Esophagus squamous epithelium (tissue), 5 donors: ENCODE data around the gene KCNK1. TPM values are rescaled to one million over a fixed set of nuclear protein-coding genes. Genes with fewer than 3 reads are reported as not detected.
"Not testable (repeated sequence)": the region's sequence is repeated elsewhere in the genome, so short reads cannot be mapped to it uniquely, and the experiment has no call there.

Experiments
- DNase-seq: peaks from one replicate; lab custom pipeline; 2025; lab: John Stamatoyannopoulos, UW
- H3K27ac ChIP-seq, 4 donors: fragments of 200-600 bp; sonication (generic); one replicate each; pipeline ENCODE4 v1.5.1; 2016 to 2019; ENCODE audit warnings: mild to moderate bottlenecking in 1 of 4
- H3K27me3 ChIP-seq, 4 donors: fragments of 200-600 bp; sonication (generic); 1 replicate in 3 of 4; 2 replicates in 1 of 4; pipeline versions ENCODE4 v1.5.1 to v1.6.0; 2017 to 2021; ENCODE audit warnings: antibody characterized with exemption in 1 of 4
- H3K36me3 ChIP-seq, 3 donors: fragments of 200-600 bp; sonication (generic); one replicate each; pipeline ENCODE4 v1.5.1; 2016 to 2019
- H3K4me1 ChIP-seq, 3 donors: fragments of 200-600 bp; sonication (generic); one replicate each; pipeline ENCODE4 v1.5.1; 2017 to 2019
- H3K4me3 ChIP-seq, 4 donors: fragments of 200-600 bp; sonication (generic); 1 replicate in 3 of 4; 2 replicates in 1 of 4; pipeline ENCODE4 v1.5.1; 2016 to 2019; ENCODE audit warnings: mild to moderate bottlenecking in 2 of 4, moderate library complexity in 1 of 4
- H3K9me3 ChIP-seq, 3 donors: fragments of 200-600 bp; sonication (generic); one replicate each; pipeline ENCODE4 v1.5.1; 2016 to 2019
- POLR2A ChIP-seq, 4 donors: fragments of 450-650 bp; IDR thresholded peaks; one replicate each; pipeline ENCODE4 v1.6.1; 2017; ENCODE audit warnings: antibody characterized with exemption in 4 of 4, mild to moderate bottlenecking in 4 of 4, moderate library complexity in 3 of 4
- WGBS, 2 donors: methylation state at CpG; one replicate each; pipeline ENCODE4 v1.1.5; 2018; 5-methylcytosine and 5-hydroxymethylcytosine counted together
- intact Hi-C: fragments of 100-400 bp; cut with DNase I; formaldehyde crosslinking; loops from one replicate; pipeline ENCODE4 v1.15.0; 2022
- total RNA-seq, 4 donors: library from RNA; depleted of rRNA; stranded (reverse); fragments of >200 nt; gene quantifications; one replicate each; pipeline ENCODE4 v1.1.0, GENCODE V29; 2016
- TF ChIP-seq, protein P1 (sequence below), 6 experiments: fragments of 450-650 bp in 4 of 6; fragments of 200-600 bp in 2 of 6; sonication (generic) in 2 of 6; IDR thresholded peaks; one replicate each; pipeline ENCODE4 v1.5.1; 2016 to 2019; ENCODE audit warnings: antibody characterized with exemption in 6 of 6, mild to moderate bottlenecking in 4 of 6, moderate library complexity in 4 of 6
- donor health status: DM: yes; HTN: yes; CAD: no.

The KCNK1 gene
- total RNA-seq, 4 donors from 2014 or later = 11.2 to 25.7 (median 16.7) TPM

DNA sequence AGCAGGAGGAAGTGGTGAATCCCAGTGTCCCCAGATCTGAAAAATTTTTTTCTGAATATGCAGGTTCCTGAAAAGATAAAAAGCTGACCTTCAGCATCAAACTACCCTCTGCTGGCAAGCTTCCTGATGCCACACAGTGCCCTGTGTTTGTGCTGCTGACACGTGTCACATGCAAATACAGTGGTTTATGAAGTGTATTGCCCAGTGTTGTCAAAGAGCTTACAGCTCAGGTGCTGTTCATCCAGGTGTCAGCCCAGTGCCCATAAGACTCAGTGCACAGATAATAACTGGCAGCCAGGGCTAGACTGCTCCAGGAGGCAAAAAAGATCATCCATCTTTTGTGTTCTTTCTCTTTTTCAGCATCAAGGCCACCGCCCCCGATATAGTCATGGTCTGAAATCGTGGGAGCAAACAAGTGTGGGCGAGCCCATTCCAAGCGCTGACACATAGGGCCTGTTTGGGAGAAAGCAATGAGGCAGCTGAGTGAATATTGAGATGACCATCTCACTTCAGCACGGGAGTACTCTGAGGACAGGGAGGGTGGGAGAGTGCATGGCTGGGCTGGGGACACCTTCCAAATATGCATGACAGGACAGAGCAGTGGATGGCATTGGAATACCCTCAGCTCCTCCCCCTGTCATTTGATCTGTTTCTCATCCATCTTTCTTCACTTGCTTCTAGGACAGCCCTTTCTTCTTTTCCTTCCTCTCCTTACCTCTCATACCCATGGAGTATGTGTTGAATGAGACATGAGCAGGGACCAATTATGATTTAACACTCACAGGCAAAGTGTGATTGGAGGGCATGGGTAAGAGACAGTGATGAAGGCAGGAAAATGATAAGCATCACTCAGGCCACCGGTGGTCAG is 6.4 kb upstream of the KCNK1 start:
- no peak overlapping the region for H3K4me3 ChIP-seq
- peaks cover 0 to 14% (median 0%) of the 10 kb centered on the region in 4 donors for H3K27me3 ChIP-seq
- WGBS, 2 donors = 48 to 52% methylated on average over 3 to 8 of the region's 8 CpGs
- H3K9me3 ChIP-seq = no peaks in the 10 kb centered on the region
- H3K36me3 ChIP-seq = no peaks in the 10 kb centered on the region
- H3K27ac ChIP-seq = no peak overlapping the region
- intact Hi-C loops = no loop called here
- no peak for DNase-seq
- TF ChIP-seq POLR2A (IDR thresholded peaks at IDR 0.05) = no peak
- TF ChIP-seq, protein P1, sequence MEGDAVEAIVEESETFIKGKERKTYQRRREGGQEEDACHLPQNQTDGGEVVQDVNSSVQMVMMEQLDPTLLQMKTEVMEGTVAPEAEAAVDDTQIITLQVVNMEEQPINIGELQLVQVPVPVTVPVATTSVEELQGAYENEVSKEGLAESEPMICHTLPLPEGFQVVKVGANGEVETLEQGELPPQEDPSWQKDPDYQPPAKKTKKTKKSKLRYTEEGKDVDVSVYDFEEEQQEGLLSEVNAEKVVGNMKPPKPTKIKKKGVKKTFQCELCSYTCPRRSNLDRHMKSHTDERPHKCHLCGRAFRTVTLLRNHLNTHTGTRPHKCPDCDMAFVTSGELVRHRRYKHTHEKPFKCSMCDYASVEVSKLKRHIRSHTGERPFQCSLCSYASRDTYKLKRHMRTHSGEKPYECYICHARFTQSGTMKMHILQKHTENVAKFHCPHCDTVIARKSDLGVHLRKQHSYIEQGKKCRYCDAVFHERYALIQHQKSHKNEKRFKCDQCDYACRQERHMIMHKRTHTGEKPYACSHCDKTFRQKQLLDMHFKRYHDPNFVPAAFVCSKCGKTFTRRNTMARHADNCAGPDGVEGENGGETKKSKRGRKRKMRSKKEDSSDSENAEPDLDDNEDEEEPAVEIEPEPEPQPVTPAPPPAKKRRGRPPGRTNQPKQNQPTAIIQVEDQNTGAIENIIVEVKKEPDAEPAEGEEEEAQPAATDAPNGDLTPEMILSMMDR (IDR thresholded peaks at IDR 0.05) = no peak
- peaks cover 0 to 5% (median 0%) of the 10 kb centered on the region in 3 donors for H3K4me1 ChIP-seq

DNA sequence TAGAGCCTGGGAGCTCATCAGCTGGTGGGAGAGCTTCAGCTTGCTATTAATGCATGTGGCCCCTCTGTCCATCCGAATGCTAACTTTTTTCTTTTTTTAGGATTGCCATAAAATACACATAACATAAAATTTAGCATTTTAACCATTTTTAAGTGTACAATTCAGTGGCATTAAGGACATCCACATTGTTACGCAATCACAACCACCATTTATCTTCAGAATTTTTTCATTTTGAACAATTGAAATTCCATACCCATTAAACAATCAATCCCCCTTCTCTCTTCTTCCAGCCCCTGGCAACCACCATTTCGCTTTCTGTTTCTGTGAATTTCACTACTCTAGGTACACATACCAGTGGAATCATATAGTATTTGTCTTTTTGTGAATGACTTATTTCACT is 4.9 kb upstream of the KCNK1 start:
- no peak for DNase-seq
- no peaks in the 10 kb centered on the region for H3K9me3 ChIP-seq
- TF ChIP-seq POLR2A (IDR thresholded peaks at IDR 0.05) = no peak
- TF ChIP-seq, protein P1 (IDR thresholded peaks at IDR 0.05) = no peak
- 85 to 95% methylated on average over 3 of the region's 3 CpGs for WGBS, 2 donors
- intact Hi-C loops = no loop called here
- H3K27me3 ChIP-seq = peaks cover 0 to 24% (median 0%) of the 10 kb centered on the region in 4 donors
- H3K4me3 ChIP-seq = no peak overlapping the region
- no peak overlapping the region for H3K27ac ChIP-seq
- no peaks in the 10 kb centered on the region for H3K36me3 ChIP-seq
- H3K4me1 ChIP-seq = peaks cover 0 to 10% (median 0%) of the 10 kb centered on the region in 3 donors

DNA sequence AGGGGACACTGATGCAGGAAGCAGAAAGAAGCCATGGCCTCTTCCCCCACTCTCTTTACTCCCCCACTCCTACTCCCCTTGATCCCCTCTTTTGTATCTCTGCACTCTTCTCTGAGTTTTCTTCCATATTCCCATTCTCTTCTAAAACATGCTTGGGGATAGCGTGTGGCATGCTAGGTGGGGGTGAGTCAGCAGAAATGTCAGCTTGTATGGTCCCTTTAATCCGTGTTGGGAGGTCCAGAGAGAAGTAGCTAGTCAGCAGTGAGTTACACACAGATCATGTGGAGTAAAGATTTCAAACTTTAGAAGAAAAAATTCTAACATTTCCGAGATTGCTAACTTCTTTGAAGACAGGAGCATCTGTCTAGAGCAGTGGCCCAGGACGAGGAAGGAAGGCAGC is 4.0 kb upstream of the KCNK1 start:
- intact Hi-C loops = no loop called here
- no peaks in the 10 kb centered on the region for H3K9me3 ChIP-seq
- no peaks in the 10 kb centered on the region for H3K36me3 ChIP-seq
- H3K4me1 ChIP-seq = peaks cover 0 to 19% (median 0%) of the 10 kb centered on the region in 3 donors
- H3K4me3 ChIP-seq = no peak overlapping the region
- WGBS, 2 donors = 70 to 76% methylated on average over 4 of the region's 4 CpGs
- H3K27ac ChIP-seq = no peak overlapping the region
- TF ChIP-seq POLR2A (IDR thresholded peaks at IDR 0.05) = no peak
- TF ChIP-seq, protein P1 (IDR thresholded peaks at IDR 0.05) = no peak
- DNase-seq = no peak
- peaks cover 0 to 33% (median 0%) of the 10 kb centered on the region in 4 donors for H3K27me3 ChIP-seq

DNA sequence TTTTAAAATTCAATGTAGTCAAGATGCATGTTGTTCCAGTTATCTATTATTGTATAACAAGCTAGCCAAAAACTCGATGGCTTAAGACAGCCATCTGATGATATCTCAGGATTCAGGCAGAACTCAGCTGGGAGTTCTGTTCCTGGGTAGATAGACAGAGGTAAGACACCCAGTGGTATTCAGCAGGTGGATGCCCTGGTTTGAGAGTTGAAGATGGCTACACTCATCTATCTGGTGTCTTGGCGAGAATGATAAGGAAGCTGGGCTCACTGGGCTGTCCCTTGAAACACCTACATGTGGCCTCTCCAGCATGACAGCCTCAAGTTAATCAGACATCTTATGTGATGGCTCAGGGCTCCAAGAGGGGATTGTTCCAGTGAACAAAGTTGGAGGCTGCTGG is 3.3 kb upstream of the KCNK1 start:
- no peak overlapping the region for H3K27ac ChIP-seq
- H3K4me3 ChIP-seq = no peak overlapping the region
- H3K4me1 ChIP-seq = peaks cover 0 to 26% (median 0%) of the 10 kb centered on the region in 3 donors
- 67 to 89% methylated on average over 1 to 2 of the region's 2 CpGs for WGBS, 2 donors
- DNase-seq = no peak
- no peaks in the 10 kb centered on the region for H3K36me3 ChIP-seq
- intact Hi-C loops = no loop called here
- TF ChIP-seq POLR2A (IDR thresholded peaks at IDR 0.05) = no peak
- TF ChIP-seq, protein P1 (IDR thresholded peaks at IDR 0.05) = no peak
- peaks cover 0 to 40% (median 0%) of the 10 kb centered on the region in 4 donors for H3K27me3 ChIP-seq
- H3K9me3 ChIP-seq = no peaks in the 10 kb centered on the region

DNA sequence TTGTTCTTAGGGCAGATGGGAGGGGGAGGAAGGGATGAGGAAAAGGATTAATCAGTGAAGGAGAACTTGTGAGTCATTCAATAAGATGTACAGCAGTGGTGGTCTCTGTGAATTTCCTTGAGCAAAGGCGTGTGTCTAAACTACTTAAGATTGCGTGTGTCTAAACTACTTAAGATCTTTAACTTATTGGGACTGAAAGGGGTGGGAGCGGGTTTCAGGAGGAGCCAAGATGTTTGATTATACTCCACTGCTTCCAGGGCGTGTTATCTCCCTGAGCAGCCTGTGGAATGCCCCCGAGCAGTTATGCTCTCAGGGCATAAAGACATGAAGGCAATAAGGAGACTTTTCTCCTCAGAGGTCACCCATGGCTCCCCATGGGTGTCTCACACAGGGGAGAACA is 2.5 kb upstream of the KCNK1 start:
- H3K4me3 ChIP-seq, H3K9me3 ChIP-seq, H3K36me3 ChIP-seq, H3K27ac ChIP-seq, intact Hi-C loops, DNase-seq: not testable (repeated sequence)
- 75 to 84% methylated on average over 5 of the region's 5 CpGs for WGBS, 2 donors
- Histone ChIP-seq H3K27me3 (peaks cover 0 to 41% (median 0%) of the 10 kb centered on the region in 4 donors), H3K4me1 (peaks cover 0 to 33% (median 0%) of the 10 kb centered on the region in 3 donors)
